ACC112 (cell line): ENCODE results near the gene NLRP6.
"Not testable (repeated sequence)": the region's sequence is repeated elsewhere in the genome, so short reads cannot be mapped to it uniquely, and the experiment has no call there.

ENCODE experiments used
- H2AFZ ChIP-seq: fragments of 200-600 bp; sonication (generic); one replicate; pipeline ENCODE4 v1.6.0; 2017; ENCODE audit warnings: antibody characterized with exemption, low read length; ENCODE audit not compliant: unreplicated experiment
- H3K27ac ChIP-seq: fragments of 200-600 bp; sonication (generic); 2 replicates; pipeline ENCODE4 v1.5.1; 2014; ENCODE audit warnings: low read depth, mild to moderate bottlenecking, antibody characterized with exemption, low read length, moderate library complexity
- H3K27me3 ChIP-seq: fragments of 200-600 bp; sonication (generic); 2 replicates; pipeline ENCODE4 v1.6.1; 2014; ENCODE audit warnings: mild to moderate bottlenecking, antibody characterized with exemption, low read length, moderate library complexity, mixed read lengths; ENCODE audit not compliant: insufficient read depth
- H3K36me3 ChIP-seq: fragments of 200-600 bp; sonication (generic); 2 replicates; pipeline ENCODE4 v1.6.1; 2016; ENCODE audit warnings: mild to moderate bottlenecking, antibody characterized with exemption, low read length, moderate library complexity, mixed read lengths; ENCODE audit not compliant: insufficient read depth
- H3K4me1 ChIP-seq: fragments of 200-600 bp; sonication (generic); one replicate; pipeline ENCODE4 v1.6.1; 2016; ENCODE audit warnings: low read length, mixed read lengths; ENCODE audit not compliant: insufficient read depth, unreplicated experiment, control insufficient read depth
- H3K4me3 ChIP-seq: fragments of 200-600 bp; sonication (generic); 2 replicates; pipeline ENCODE4 v1.5.1; 2014; ENCODE audit warnings: mild to moderate bottlenecking, low read depth, low read length
- H3K79me2 ChIP-seq: fragments of 200-600 bp; sonication (generic); one replicate; pipeline ENCODE4 v1.6.0; 2016; ENCODE audit warnings: low read length; ENCODE audit not compliant: control insufficient read depth, unreplicated experiment, insufficient read depth

NLRP6 gene

DNA sequence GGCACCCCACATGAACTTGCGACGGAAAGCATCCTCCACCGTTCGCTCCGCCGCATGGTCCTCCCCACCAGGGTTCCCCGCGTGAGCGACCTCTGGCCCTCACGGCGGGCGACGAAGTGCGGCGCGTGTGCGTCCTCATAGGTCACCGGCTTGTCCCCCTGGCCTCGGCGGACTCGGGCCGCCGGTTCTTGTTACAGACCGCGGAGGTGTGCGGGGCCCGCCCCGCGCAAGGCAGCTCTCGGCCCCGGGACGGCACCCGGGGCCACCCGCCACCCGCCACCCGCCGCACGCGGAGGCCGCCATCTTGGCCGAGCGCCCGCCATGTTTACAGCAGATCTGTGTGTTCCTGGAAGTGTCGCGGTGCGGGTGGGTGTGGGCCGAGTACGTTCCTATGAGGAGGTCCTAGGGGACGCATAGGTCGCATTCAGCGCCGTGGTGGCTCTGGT is 25.9 kb downstream of the NLRP6 start:
- Histone ChIP-seq H3K4me1 (no peaks in the 10 kb centered on the region), H3K36me3 (no peaks in the 10 kb centered on the region), H3K79me2 (peaks cover 5% of the 10 kb centered on the region), H2AFZ (no peak overlapping the region), H3K4me3 (no peak overlapping the region), H3K27ac (no peak overlapping the region), H3K27me3 (peaks cover 3% of the 10 kb centered on the region; the same call in 1 of the 2 replicates)

DNA sequence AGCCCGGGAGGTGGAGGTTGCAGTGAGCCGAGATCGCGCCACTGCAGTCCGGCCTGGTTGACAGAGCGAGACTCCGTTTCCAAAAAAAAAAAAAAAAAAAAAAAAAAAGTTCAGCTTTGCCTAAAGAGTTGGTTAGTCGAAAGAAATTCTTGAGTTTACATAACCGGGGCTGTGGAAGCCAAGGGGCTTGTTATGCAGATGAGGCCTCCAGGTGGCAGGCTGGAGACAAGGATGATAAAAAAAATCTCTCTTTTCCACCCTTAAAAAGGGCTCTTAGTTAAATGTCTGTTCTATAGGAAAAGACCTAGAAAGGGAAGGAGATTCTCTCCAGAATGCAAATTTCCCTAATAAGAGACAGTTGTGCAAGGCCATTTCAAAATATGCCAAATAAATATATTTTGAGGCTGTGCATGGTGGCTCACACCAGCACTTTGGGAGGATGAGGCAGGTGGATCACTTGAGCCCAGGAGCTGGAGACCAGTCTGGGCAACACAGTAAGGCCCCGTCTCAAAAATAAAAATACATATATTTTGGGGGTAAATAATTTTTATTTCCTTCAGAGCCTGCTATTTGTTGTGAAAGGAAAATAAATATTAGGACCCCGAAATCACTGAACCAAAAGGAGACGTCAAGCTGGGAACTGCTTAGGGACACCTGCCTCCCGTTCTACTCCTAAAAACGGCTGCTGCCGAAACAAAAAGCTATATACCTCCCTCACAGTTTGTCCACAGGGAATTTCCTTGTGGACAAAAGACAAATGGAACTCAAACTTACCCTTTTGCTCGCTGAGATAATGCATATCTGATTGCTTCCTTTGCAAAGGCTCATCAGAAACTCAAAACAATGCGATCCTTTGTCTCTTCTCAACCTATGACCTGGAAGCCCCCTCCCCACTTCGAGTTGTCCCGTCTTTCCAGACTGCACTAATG is 27.0 kb downstream of the NLRP6 start:
- peaks cover 1% of the 10 kb centered on the region; the same call in 1 of the 2 replicates for H3K27me3 ChIP-seq
- peaks cover 15% of the 10 kb centered on the region for H3K79me2 ChIP-seq
- no peak overlapping the region for H2AFZ ChIP-seq
- H3K4me3 ChIP-seq: no peak overlapping the region
- no peaks in the 10 kb centered on the region for H3K4me1 ChIP-seq
- no peak overlapping the region for H3K27ac ChIP-seq
- no peaks in the 10 kb centered on the region for H3K36me3 ChIP-seq

DNA sequence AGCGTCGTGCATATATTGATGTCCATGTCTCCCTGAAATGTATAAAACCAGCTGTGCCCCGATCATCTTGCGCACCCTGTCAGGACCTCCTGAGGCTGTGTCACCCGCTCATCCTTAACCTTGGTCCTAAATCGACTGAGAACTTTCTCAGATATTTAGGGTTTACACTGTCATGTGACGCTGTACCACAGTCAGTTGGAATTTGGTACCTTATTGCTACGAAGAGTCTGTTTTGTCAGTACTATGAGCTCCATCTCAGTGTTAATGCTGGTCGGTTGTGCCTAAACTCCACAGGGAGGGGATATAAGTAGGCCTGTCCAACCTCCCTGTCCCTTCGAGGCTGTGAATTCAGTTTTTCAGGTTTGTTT is 27.6 kb downstream of the NLRP6 start:
- H3K4me3 ChIP-seq: no peak overlapping the region
- no peak overlapping the region for H2AFZ ChIP-seq
- H3K27me3 ChIP-seq: no peaks in the 10 kb centered on the region
- H3K79me2 ChIP-seq: peaks cover 15% of the 10 kb centered on the region
- no peaks in the 10 kb centered on the region for H3K36me3 ChIP-seq
- no peak overlapping the region for H3K27ac ChIP-seq
- no peaks in the 10 kb centered on the region for H3K4me1 ChIP-seq

DNA sequence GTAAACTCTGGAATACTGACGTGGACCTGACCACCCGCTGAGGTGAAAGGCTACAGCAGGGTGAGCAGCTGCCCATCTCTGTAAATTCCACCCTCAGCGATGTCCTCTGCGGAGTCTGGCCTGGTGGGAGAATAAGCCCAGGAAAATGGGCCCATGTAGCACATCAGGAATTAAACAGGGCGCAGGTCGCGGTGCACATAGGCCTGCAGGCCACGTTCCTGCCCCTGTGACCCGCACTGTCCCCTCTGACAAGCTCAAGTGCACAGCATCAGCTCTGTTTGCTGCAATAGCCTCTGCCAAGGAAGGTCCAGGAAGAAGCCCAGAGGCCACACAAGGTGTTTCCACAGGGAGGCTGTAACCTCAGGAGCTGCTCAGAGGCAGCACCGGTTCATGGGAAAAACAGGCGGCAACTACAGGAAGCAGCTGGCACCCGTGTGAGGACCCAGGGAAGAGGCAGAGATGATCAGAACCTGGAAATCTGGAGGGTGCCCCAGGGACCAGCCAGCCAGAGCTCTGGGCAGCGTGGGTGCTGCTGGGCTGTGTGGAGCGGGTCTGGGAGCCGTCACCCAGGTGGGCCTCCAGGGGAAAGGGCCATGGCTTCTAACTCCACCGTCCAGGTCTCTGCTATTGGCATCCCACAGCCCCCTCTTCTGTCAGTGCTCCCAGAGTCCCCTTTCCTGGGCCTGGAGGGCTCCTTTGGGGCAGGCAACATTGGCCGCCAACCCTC is 28.6 kb downstream of the NLRP6 start:
- H3K27ac ChIP-seq: no peak overlapping the region

DNA sequence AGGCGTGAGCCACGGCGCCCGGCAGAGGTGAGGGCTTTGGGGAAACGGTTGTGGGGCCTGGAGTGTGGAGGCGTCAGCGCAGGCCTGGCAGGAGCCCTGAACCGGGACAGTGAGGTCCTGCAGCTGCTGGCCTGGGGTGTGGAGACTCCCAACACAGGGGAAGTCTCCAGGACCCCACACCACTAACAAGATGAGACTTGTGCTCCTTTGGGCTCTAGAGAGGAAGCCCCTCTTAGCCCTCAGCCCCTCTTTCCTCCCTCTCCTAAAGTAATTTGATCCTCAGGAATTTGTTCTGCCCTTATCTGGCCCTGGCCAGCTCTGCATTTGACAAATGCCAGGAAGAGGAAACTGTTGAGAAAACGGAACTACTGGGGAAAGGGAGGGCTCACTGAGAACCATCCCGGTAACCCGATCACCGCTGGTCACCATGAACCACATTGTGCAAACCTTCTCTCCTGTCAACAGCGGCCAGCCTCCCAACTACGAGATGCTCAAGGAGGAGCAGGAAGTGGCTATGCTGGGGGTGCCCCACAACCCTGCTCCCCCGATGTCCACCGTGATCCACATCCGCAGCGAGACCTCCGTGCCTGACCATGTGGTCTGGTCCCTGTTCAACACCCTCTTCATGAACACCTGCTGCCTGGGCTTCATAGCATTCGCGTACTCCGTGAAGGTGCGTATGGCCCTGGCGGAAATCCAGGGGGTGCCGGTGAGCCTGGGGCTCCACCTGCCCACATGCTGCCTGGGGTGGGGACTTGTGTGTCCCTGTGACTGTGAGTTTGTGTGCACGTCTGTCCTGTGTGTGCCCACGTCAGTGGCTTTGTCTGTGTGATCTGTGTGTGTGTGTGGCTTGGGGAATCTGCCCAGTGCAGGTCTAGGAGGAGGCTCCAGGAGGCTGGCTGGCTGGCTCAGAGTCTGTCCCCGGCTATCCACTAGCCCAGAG is 29.8 kb downstream of the NLRP6 start, which contains the start of gene IFITM2:
Gene IFITM2, plus strand, starts transcription at position 51 of the 943 bp plus-strand sequence. Its CDS starts 377 bp downstream, at position 428.
- Histone ChIP-seq H3K79me2 (peaks cover 28% of the 10 kb centered on the region), H3K27ac (peak within 1 kb of the TSS; percentile 61), H3K4me1 (peaks cover 11% of the 10 kb centered on the region), H3K4me3 (peak within 1 kb of the TSS; percentile 88)
- H3K36me3 ChIP-seq, H2AFZ ChIP-seq, H3K27me3 ChIP-seq: not testable (repeated sequence)

More for the DNA sequence above, 28.6 kb downstream of the NLRP6 start:
- Histone ChIP-seq H3K36me3 (no peaks in the 10 kb centered on the region), H3K79me2 (peaks cover 17% of the 10 kb centered on the region), H3K4me3 (no peak overlapping the region), H3K4me1 (peaks cover 2% of the 10 kb centered on the region), H3K27me3 (no peaks in the 10 kb centered on the region), H2AFZ (no peak overlapping the region)

DNA sequence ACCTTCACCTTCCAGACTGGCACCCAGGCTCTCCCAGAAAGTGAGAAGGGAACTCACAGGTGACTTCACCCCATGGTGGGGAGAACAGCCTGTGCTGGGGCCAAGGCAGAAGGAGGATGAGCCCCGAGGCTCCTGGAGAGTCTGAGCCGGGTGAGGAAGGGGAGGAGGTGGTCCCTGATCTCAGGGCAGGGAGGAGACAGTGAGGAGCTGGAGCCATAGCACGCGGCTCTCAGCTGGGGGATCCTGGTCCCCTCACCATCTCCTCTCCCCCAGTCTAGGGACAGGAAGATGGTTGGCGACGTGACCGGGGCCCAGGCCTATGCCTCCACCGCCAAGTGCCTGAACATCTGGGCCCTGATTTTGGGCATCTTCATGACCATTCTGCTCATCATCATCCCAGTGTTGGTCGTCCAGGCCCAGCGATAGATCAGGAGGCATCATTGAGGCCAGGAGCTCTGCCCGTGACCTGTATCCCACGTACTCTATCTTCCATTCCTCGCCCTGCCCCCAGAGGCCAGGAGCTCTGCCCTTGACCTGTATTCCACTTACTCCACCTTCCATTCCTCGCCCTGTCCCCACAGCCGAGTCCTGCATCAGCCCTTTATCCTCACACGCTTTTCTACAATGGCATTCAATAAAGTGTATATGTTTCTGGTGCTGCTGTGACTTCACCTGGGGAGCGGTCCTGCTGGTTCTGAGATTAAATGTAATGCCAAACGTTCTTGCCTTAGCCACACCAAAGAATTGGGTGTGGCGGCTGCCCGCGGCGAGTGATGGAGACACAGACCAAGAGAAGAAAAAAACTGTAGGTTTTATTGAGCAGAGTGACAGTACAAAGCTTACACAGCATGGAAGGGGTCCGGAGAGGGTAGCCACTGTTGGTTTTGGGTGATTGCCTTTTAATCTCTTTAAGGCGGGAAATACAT is 30.8 kb downstream of the NLRP6 start:
- H3K36me3 ChIP-seq, H3K27me3 ChIP-seq, H2AFZ ChIP-seq: not testable (repeated sequence)
- Histone ChIP-seq H3K4me3 (peak overlapping the region; percentile 88), H3K27ac (peak overlapping the region; percentile 53), H3K4me1 (peaks cover 17% of the 10 kb centered on the region), H3K79me2 (peaks cover 37% of the 10 kb centered on the region)

DNA sequence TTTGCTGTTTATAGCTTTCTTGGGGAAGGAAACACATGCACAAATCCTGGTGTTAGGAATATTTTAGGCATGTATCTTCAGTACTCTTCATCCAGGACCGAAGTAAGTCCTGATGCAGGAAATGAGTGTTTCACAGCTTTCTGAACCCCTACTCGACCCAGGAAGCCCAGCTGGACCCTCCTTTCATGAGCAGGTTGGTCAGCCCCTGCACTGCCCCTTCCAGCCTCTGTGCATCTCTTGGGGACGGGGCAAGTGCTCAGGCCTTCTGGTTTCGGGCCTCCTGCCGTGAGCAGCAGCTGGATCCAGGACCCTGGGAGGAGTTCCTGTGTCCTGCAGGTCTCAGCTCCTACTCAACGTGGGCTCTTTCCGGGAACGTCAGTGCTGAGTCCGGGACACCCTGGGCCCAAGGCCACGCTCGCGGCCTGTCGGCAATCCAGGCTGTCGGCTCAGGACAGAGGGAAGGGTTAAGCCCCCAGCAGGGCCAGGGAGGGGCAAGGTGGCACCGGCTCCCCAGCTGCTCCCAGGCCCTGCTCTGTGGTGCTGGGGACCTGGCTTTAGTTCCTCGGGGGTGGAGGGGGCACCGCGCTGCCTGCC is 31.9 kb downstream of the NLRP6 start:
- Histone ChIP-seq H3K27ac (peak overlapping the region; percentile 53), H3K4me1 (peaks cover 17% of the 10 kb centered on the region), H3K79me2 (peaks cover 48% of the 10 kb centered on the region), H3K4me3 (peak overlapping the region; percentile 88)
- H2AFZ ChIP-seq, H3K36me3 ChIP-seq, H3K27me3 ChIP-seq: not testable (repeated sequence)

DNA sequence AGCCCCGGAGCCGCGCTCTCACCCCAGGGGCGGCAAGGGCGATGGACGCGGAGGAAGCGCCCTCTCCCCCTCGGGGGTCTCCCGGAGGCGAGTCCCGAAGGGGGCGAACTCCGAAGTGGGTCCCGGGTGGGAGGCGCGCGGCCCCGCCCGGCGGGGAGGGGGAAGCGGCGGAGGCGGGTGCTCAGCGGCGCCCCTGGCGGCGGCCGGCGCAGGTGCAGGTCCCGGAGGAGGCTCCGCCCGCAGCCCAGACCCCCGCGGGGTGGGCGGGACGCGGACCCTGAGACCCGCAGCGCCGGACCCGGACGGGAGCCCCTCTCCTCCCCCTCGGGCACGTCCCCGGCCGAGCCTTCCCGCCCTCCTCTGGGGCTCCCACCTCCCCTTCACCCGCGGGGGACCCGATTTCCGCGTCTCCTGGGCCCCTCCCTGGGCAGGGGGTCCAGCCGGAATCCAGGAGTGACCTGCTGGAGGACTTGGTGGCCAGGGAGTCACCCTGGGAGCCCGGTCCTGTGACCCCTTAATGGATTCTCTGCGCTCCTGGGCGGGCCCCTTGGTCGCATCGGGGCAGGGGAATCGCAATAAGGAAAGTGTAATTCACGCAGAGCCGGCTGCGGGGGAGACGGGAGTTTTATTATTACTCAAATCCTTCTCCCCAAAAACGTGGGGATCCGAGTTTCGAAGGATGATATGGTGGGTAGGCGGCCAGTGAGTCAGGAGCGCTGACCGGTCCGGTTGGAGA is 33.0 kb downstream of the NLRP6 start:
- H3K79me2 ChIP-seq: peaks cover 59% of the 10 kb centered on the region
- H3K27me3 ChIP-seq, H2AFZ ChIP-seq: not testable (repeated sequence)
- H3K4me1 ChIP-seq: peaks cover 17% of the 10 kb centered on the region
- H3K4me3 ChIP-seq: peak overlapping the region; percentile 85
- peak overlapping the region; percentile 91 for H3K27ac ChIP-seq
- H3K36me3 ChIP-seq: peaks cover 13% of the 10 kb centered on the region; the same call in 1 of the 2 replicates
